ENCODE data around the gene HOXA5. TPM values are rescaled to one million over a fixed set of nuclear protein-coding genes. Genes with fewer than 3 reads are reported as not detected.
A peak's percentile ranks its signal among the peaks of the same experiment; 100 is the strongest.

The HOXA5 gene
- total RNA-seq, 1 donor from 2014 or later = 16.0 TPM

GRCh38 chr7:27159266-27160144, 16.0 kb upstream of the HOXA5 start:
- DNase-seq (no peak), ATAC-seq (no peak)
- Histone ChIP-seq H3K4me1 (peaks cover 28% of the 10 kb centered on the region), H3K9me3 (no peaks in the 10 kb centered on the region), H3K27me3 (peaks cover 90% of the 10 kb centered on the region), H3K4me3 (no peak overlapping the region), H3K36me3 (no peaks in the 10 kb centered on the region), H3K27ac (no peak overlapping the region)
- TF ChIP-seq CTCF (IDR thresholded peaks at IDR 0.05) = no peak
- intact Hi-C loops (cut with DNase I) = loop anchor here (5.0 to 10.0 kb wide), 3 partner anchors 787 to 1295 kb away; no protein-coding TSS in a partner anchor

GRCh38 chr7:27158436-27159265, 15.2 kb upstream of the HOXA5 start:
- H3K4me3 ChIP-seq = no peak overlapping the region
- intact Hi-C loops (cut with DNase I) = loop anchor here (5.0 kb wide), 1 partner anchor 786 kb away; no protein-coding TSS in a partner anchor
- DNase-seq (peak; percentile 64), ATAC-seq (no peak)
- no peak overlapping the region for H3K27ac ChIP-seq
- H3K4me1 ChIP-seq = peaks cover 28% of the 10 kb centered on the region
- peaks cover 90% of the 10 kb centered on the region for H3K27me3 ChIP-seq
- no peak for TF ChIP-seq CTCF (IDR thresholded peaks at IDR 0.05)
- no peaks in the 10 kb centered on the region for H3K9me3 ChIP-seq
- no peaks in the 10 kb centered on the region for H3K36me3 ChIP-seq

- intact Hi-C loops (cut with DNase I) = loop anchor here (5.0 kb wide), 1 partner anchor 786 kb away; no protein-coding TSS in a partner anchor
- ATAC-seq (no peak), DNase-seq (no peak)
- Histone ChIP-seq H3K36me3 (no peaks in the 10 kb centered on the region), H3K4me1 (peaks cover 28% of the 10 kb centered on the region), H3K4me3 (no peak overlapping the region), H3K27ac (no peak overlapping the region), H3K9me3 (no peaks in the 10 kb centered on the region), H3K27me3 (peaks cover 90% of the 10 kb centered on the region)
- TF ChIP-seq CTCF (IDR thresholded peaks at IDR 0.05) = no peak
These were observed 14.4 kb upstream of the HOXA5 start for GRCh38 chr7:27157702-27158431.

DNA sequence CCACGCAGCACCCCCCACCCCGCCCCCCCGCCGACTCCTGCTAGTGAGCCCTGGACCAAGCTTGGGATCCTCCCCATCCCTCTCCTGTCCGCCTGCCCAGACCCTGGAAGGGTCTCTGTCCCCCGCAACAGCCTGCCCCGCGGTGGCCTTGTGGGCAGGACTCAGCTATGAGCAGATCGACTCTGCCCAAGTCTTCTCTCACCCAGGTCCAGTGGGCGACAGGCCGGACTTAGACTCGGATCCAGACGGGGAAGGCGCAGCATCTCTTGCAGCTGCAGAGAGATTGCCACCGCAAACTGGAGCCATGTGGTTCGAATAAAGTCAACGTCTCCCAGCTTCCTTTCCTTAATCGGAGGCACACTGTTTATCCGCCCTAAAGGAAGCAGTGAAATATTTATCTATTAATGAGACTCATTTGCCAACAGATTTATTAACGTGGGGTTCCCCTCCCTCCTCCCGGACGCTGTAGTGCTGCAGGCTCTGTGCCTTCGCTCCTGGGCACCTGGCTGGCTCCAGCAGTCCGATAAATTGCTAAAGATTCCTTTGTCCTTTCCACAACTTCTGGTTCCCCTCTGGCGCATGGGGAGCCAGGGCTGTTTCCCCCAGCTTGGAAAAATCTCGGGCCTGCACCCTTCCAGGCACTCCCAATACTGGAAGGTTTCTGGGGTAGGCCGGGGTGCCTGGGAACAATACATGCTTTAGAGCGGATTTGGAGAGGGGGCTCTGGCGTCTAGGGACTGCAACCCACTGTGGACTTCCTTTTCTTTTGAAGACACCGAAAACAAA, 13.6 kb upstream of the HOXA5 start:
- no peak for DNase-seq
- peaks cover 28% of the 10 kb centered on the region for H3K4me1 ChIP-seq
- peaks cover 91% of the 10 kb centered on the region for H3K27me3 ChIP-seq
- no peaks in the 10 kb centered on the region for H3K9me3 ChIP-seq
- no peak for TF ChIP-seq CTCF (IDR thresholded peaks at IDR 0.05)
- H3K36me3 ChIP-seq = no peaks in the 10 kb centered on the region
- H3K4me3 ChIP-seq = peak overlapping the region; percentile 55
- H3K27ac ChIP-seq = peak overlapping the region; percentile 79
- ATAC-seq = no peak
- intact Hi-C loops (cut with DNase I) = loop anchor here (5.0 kb wide), 1 partner anchor 785 kb away; no protein-coding TSS in a partner anchor
